SKM-1 treated with dmso at 0.1 percent for 144 hours (cell line): ENCODE results near the gene KSR2.

ENCODE experiments used
- DNase-seq: peaks from one replicate; lab custom pipeline; 2025; ENCODE audit not compliant: unreplicated experiment; lab: John Stamatoyannopoulos, UW

The KSR2 gene

DNA sequence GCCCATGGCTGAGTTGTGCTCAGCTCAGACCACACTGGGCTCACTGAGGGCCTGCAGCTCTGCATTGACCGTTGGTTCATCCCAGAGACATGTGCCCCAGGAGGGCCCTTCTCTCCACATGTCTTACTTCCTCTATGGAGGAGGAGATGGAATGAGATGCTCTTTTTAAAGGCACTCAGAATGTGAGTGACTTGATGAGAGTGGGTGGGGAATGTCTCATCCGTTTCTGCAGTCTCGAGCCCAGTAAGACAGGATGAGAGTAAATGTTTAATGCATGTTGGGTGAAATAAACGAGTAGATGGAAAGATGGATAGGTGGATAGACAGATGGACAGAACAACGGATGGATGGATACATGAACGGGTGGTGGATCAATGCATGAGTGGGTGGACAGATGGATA, 538.5 kb downstream of the KSR2 start:
- DNase-seq = no peak

DNA sequence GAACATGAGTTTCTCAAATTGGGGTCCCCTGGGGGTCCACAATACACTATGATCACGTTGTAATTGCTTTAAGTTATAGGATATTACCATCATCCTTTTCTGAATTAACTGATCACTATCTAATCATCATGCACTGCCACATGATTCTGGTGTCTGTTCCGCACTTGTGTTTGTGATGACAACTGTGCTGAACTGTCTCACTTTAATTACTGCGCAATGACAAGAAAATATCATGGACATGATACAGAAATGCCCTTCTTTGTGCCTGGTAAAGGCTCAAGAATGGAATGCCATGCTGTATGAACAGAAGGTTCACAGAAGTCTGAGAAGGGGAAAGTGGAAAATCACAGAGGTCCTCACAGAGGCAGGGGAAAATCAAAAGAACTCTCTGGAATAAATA, 541.6 kb downstream of the KSR2 start:
- DNase-seq = no peak

- DNase-seq = no peak
These were observed 546.8 kb downstream of the KSR2 start for GRCh38 chr12:117421987-117422386.

DNA sequence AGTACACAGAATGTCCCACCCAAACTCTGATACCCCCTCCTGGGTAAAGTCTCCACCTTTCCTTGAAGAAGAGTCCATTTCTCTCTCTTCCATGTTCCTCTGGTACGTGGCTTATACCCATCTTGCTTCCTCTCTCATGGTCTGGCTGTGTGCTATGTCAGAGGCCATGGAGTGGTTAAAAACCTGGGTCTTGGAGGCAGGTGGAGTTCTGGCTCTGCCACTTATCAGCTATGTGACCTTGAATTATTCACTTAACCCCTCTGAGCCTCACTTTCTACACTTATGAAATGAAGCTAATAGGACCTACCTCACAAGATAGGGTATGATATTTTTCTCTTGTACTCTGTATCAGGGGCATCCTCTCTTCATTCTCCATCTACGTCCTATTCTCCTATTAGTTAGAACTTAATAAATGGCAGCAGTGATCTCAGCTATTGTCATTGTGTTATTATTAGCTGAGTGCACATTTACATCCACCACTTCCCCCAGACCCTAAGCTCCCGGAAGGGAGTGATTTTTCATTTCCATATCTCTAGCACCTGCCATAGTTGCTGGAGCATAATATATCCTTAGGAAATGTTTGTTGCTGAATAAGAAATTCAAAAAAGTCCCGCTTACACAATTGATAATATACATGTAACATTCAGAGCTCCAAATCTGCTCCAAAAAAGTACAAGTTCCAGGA, 547.6 kb downstream of the KSR2 start:
- DNase-seq = no peak

- DNase-seq = no peak
These were observed 551.8 kb downstream of the KSR2 start for GRCh38 chr12:117417004-117417403.

DNA sequence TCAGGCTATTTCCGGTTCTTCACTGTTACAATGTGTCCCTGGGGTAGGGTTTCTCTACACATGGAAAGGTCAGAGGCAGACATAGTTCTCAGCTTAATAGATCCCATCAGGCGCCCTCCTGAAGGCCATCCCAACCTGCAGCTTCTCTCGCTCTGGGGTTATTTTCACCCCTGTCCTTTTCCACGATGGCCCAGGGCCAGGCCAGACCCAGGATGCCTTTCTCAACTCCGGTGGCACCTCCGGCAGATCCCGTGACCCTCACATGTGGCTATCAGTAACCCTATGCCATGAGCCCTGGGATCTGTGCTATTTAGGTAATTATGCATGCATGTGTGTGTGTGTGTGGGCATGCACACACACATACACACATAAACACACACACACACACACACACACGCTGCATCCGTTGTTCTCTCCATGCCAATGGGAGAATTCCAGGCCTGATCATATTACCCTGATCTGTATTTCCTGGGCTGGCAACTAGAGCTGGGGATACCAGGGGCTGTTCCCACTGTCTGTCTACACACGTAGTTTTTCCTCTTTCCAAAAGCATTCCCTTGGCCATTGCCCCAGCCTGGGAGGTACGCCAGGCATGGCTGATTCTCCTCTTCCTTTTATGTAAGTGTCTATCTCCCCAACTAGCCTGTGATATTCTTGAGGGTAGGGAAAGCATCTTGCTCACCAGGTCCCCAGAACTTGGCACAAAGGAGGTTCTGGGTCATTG, 556.2 kb downstream of the KSR2 start:
- no peak for DNase-seq

DNA sequence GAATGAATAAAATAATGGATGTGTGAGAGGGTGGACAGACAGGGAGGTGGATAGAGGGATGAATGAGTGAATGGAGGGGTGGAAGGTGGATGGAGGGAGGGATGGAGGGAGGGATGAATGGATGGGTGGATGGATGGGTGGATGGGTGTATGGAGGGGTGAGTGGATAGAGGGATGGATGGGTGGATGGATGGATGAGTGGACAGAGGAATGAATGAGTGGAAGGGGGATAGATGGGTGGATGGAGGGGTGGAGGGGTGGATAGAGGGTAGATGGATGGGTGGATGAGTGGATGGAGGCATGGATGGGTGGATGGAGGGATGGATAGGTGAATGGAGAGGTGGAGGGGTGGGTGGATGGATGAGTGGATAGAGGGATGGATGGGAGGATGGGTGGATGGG, 559.5 kb downstream of the KSR2 start:
- DNase-seq = no peak

GRCh38 chr12:117408161-117408791, 560.5 kb downstream of the KSR2 start:
- DNase-seq = no peak

DNA sequence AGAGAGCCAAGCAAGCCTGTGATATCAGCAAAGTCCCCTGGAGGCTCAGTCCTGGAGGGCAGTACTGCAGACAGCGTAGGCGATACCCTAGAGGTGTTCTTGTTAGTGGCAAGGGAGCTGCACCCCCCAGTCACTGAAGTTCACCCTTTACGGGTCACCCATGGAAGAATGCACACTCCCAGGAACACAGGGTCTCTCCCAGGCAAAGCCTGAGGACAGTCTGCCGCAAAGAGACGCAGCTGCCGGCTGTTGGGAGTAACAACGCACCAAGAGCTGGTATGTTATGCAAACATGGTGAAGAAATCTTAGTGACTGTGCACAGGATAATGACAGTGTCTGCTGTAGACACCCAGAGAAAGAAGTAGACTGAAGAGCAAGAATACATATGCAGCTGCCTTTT, 563.9 kb downstream of the KSR2 start:
- DNase-seq = no peak

- no peak for DNase-seq
These were observed 564.5 kb downstream of the KSR2 start for GRCh38 chr12:117404203-117404853.

DNA sequence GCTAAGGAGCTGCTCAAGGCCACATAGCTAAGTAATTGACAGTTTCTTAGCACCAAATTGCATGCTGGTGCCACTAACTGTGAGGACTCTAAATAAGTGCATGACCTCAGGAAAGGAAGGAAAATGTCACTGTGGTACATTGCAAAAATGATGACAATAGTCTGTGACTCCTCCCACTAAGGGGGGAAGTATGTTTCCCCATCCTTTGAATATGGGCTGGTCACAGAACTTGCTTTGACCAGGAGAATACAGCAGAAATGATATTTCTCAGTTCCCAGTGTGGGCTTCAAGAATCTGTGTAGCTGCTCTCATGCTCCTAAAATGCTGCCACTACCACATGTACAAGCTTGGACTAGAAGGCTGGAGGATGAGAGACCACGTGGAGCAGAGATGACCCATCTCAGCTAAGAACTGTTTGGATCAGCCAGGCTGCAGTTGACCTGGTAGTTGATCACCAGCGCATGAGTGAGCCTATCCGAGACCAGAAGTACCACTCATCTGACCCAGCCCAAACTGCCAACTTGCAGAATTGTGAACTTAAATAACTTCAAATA, 565.1 kb downstream of the KSR2 start:
- no peak for DNase-seq
